Measurements from ENCODE around the gene PEX14.

The PEX14 gene

DNA sequence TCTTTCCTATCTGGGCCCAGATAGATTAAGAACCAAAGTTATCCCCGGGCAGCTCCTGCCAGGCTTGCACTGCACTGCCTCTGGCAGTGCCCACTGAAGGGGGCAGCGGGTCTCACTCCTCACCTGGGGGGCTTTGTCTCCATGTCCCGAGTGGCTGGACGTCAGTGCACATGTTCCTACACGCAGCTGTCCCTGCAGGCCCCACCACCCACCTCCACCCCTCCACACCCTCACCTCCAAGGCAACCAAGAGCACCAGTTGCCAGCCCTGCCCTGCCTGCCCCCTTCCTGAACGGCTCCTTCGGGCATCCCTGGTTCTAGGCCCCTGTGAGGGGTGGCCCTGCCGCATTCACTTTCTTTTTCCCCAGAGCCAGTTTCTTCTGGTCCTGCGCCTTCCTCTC is 147.2 kb downstream of the PEX14 start:
- no peak for DNase-seq (ENCODE audit: low read depth)
- no peak overlapping the region for H3K4me3 ChIP-seq (ENCODE audit: low read length)

DNA sequence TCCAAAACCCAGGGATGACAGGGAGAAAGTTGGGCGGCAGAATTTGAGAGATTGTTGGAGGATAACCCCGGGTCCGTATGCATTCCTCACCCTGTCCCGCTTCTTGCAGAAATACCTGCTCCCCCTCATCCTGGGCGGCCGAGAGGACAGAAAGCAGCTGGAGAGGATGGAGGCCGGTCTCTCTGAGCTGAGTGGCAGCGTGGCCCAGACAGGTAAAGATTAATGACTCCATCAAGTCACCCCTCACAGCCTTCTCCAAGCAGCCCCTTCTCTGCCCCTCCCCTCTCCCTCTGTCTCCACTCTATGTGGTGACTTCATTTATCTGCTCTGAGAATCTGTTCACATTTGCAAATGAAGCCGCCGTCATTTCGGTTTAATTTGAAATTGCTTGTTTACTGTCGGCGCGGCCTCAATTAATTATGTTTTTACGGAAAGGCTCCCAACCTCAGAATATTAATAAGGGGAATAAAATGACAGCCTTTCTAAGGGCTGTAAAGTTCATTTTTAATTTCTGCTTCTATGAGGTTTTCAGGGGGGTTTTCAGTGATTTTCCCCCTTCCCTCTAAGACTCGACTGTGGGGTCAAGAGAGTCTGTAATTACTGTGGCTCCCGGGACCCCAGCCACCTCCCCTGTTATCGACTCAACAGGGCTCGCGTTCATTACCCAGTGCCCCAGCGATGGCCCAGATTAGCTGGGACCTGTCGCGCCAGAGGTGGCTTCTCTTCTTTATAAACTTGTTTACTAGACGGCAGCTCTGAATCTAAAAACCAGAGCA is 148.3 kb downstream of the PEX14 start:
- DNase-seq (ENCODE audit: low read depth): no peak
- TF ChIP-seq, protein P1, sequence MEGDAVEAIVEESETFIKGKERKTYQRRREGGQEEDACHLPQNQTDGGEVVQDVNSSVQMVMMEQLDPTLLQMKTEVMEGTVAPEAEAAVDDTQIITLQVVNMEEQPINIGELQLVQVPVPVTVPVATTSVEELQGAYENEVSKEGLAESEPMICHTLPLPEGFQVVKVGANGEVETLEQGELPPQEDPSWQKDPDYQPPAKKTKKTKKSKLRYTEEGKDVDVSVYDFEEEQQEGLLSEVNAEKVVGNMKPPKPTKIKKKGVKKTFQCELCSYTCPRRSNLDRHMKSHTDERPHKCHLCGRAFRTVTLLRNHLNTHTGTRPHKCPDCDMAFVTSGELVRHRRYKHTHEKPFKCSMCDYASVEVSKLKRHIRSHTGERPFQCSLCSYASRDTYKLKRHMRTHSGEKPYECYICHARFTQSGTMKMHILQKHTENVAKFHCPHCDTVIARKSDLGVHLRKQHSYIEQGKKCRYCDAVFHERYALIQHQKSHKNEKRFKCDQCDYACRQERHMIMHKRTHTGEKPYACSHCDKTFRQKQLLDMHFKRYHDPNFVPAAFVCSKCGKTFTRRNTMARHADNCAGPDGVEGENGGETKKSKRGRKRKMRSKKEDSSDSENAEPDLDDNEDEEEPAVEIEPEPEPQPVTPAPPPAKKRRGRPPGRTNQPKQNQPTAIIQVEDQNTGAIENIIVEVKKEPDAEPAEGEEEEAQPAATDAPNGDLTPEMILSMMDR (IDR thresholded peaks at IDR 0.05; ENCODE audit: insufficient read depth, low read depth, low read length, missing control alignments): no peak
- H3K4me3 ChIP-seq (ENCODE audit: low read length): no peak overlapping the region

More for the DNA sequence above, 147.2 kb downstream of the PEX14 start:
- TF ChIP-seq, protein P1 (IDR thresholded peaks at IDR 0.05; ENCODE audit: insufficient read depth, low read depth, low read length, missing control alignments): no peak

DNA sequence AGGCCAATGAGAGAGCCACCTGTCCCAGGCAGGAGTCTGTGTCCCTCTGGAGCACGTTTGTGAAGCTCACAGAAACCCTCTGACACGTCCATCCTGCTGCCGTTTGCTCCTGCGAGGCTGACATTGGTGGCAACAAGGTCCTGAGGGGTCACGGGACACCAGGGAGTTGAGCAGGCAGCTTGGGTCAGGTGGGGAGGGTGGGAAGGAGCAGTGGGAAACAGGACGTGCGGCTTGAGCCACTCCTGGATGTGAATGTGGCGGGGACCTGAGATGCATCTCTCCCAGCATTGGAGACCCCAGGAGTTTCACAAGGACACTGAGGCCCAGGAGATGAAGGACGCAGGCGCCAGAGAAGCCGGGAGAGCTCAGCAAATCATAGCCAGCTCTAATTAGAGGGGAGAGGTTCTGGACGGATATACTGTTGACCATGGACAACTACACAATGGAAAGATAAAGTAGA is 149.0 kb downstream of the PEX14 start:
- DNase-seq (ENCODE audit: low read depth): no peak
- TF ChIP-seq, protein P1 (IDR thresholded peaks at IDR 0.05; ENCODE audit: insufficient read depth, low read depth, low read length, missing control alignments): no peak
- no peak overlapping the region for H3K4me3 ChIP-seq (ENCODE audit: low read length)

DNA sequence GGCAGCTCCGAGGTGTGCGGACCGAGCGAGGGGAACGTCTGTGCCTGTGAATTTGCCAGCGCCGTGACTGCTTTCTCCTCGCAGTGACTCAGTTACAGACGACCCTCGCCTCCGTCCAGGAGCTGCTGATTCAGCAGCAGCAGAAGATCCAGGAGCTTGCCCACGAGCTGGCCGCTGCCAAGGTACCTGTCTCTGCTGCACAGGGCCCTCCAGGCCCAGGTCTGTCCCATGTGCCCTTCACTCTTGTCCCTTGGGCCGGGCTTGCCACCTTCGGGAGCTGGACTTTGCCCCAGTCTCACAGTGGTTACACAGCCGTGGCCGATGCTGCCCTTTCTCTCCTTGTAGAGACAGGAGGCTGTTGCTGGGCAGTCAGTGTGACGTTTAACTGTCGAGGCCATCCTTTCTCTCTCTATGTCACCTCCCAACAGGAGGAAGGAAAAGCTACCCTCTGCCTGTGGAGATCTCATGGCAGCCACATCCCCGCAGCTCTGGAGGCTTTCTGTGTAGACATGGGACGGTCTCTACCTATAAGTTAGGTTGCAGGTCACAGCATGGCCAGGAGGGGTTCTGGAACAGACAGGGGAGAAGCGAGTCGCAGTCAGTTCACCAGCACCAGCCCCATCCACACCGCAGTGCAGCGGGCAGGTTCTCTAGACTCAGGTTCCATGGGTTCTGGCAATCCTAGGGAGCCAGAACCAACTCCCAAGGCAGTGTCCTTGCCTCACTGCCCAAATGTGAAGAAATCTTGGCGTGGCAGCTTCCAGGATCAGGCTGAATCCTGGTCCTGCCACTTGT is 149.7 kb downstream of the PEX14 start:
- TF ChIP-seq, protein P1 (IDR thresholded peaks at IDR 0.05; ENCODE audit: insufficient read depth, low read depth, low read length, missing control alignments): no peak
- no peak for DNase-seq (ENCODE audit: low read depth)
- no peak overlapping the region for H3K4me3 ChIP-seq (ENCODE audit: low read length)

DNA sequence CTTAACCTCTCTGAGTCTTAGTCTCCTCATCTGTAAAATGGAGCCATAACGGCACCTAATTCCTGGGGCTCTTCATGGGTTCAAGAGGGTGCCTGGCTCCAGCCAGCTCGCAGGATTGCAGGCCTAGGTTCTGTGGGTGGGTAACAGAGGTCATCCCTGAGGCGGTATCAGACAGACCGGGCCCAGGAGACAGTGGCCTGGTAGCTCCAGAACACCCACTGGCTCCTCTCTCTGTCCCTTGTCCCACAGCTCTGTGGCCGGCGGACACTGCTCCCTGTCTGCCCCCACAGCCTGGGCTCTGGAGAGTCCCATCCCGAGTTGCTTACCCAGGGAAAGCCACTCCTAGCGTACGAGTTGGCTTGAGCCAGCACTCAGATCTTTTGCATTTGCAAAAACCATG is 150.3 kb downstream of the PEX14 start:
- H3K4me3 ChIP-seq (ENCODE audit: low read length): no peak overlapping the region
- no peak for DNase-seq (ENCODE audit: low read depth)
- TF ChIP-seq, protein P1 (IDR thresholded peaks at IDR 0.05; ENCODE audit: insufficient read depth, low read depth, low read length, missing control alignments): no peak

DNA sequence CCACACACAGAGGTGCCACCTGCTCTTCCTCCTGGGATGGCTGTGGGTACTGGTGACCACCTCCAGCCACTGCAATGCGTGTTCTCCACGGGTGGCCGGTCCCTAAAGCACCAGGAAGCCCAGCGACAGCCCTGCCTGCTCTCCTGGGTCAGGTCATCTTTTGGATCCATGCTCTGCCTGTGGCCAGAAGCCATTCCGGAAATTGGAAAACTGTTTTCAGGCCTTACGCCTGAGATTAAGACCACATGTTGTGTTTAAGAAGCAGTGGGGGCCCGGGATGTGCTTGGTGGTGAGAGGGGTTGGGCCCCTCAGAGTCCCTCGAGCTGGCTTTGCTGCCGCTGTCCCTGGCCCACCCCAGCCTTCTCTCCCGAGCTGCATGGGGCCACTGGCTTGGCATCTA is 150.8 kb downstream of the PEX14 start:
- no peak overlapping the region for H3K4me3 ChIP-seq (ENCODE audit: low read length)
- TF ChIP-seq, protein P1 (IDR thresholded peaks at IDR 0.05; ENCODE audit: insufficient read depth, low read depth, low read length, missing control alignments): no peak
- no peak for DNase-seq (ENCODE audit: low read depth)
